GM12892 (cell line): ENCODE results near the gene OGT.
"Not testable (repeated sequence)": the region's sequence is repeated elsewhere in the genome, so short reads cannot be mapped to it uniquely, and the experiment has no call there.

Experiments used
- POLR2A ChIP-seq: IDR thresholded peaks from 2 replicates; pipeline ENCODE4 v1.6.1; 2011; ENCODE audit warnings: low read depth, low read length, control low read depth
- POLR2AphosphoS5 ChIP-seq: IDR thresholded peaks from 2 replicates; pipeline ENCODE4 v1.6.1; 2011; ENCODE audit warnings: low read depth, low read length, control low read depth

DNA sequence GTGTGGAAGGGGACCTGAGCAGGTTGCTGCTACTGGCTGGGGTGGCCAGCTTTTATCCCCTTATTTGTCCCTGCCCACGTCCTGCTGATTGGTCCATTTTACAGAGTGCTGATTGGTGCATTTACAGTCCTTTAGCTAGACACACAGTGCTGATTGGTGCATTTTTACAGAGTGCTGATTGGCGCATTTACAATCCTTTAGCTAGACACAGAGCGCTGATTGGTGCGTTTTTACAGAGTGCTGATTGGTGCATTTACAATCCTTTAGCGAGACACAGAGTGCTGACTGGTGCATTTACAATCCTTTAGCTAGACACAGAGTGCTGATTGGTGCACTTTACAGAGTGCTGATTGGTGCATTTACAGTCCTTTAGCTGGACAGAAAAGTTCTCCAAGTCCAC, 30.8 kb upstream of the OGT start:
- not testable (repeated sequence) for TF ChIP-seq POLR2A, POLR2AphosphoS5
